Amniotic epithelial cell (primary cell): ENCODE results near the gene TOM1L2.
"Not testable (repeated sequence)": the region's sequence is repeated elsewhere in the genome, so short reads cannot be mapped to it uniquely, and the experiment has no call there.

Source experiments
- DNase-seq: peaks from one replicate; pipeline ENCODE4 v3.0.0-alpha.2; 2010; ENCODE audit warnings: low read depth

TOM1L2 gene

DNA sequence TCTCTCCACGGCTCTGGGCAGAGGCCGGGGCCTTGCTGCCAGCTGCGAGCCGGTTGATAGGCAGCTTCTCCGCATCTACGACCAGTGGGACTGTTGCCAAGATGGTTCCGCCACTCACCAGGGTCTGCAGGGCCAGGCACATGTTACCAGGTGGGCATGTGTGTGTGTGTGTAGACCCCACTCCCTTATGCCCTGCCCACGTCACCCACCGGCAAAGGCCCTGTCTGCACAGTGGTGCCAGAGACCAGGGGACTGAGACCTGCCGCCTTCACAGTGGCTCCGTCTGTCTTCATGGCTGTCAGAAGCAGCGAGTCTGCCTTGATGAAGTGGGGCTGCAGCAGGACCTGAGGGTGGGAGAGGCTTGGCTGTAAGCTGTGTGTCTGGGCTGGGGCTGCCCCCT, 153.1 kb downstream of the TOM1L2 start:
- DNase-seq, result no peak

GRCh38 chr17:17818088-17818526, 154.1 kb downstream of the TOM1L2 start:
- peak; percentile 52 for DNase-seq

GRCh38 chr17:17817552-17817947, 154.7 kb downstream of the TOM1L2 start:
- no peak for DNase-seq

DNA sequence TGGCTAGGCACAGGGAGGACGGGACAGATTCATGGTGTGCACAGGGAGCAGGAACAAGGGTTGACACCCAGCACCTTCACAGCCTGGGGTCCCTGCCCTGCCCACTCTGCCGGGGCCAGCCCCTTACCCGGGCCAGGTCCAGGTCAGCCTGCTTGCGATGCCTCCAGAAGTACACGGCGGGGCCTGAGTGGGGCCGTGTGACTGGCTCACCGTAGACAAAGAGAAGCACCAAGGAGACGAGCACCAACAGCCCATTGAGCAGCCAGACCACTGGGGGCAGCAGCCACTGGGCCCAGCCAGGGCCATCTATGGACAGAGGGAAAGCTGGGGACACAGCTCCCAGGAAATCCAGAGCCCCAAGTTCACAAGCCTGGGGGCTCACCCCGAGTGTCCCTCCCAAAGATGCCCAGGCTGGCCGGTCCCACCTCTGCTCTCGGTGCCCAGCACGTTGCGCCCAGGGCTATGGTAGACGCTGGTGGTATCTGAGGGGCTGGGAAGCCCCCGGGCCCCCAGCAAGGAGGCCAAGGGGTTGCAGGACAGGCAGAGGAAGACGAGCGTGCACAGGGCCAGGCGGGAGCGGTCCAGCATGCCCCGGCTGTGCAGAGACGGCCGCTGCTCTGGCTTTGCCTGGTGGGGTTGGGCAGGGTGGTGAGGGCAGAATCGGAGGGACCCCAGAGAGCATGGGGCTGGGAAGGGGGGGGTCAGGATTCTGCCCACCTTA, 155.2 kb downstream of the TOM1L2 start:
- no peak for DNase-seq

DNA sequence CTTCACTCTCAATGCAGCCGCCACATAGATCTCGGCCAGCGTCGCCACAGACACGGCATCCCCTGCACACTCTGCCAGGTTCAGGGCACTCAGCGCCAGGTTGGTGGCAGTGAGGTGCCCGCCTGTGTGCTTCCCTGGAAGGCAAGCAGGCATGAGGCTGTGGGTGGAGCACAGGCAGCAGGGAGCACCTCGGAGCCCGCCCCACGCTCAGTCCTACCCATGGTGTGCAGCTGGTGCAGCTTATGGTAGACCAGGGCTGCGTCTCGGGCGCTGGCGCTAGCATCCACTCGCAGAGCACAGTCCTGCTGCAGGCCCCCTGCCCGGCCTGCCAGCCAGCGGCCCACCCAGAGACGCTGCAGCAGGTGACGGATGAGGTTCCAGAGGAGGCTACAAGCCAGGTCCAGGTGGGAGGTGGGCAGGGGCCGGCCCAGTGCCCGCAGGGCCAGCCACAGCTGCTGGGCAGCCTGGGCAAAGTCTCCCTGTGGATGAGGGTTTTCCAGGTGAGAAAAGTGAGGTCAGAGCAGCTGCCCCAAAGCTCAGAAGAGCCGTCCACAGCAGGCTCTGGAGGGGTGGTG, 155.9 kb downstream of the TOM1L2 start:
- DNase-seq, result no peak

- no peak for DNase-seq
Observed at GRCh38 chr17:17815436-17816200, 156.6 kb downstream of the TOM1L2 start.

GRCh38 chr17:17815062-17815406, 157.2 kb downstream of the TOM1L2 start:
- no peak for DNase-seq

- no peak for DNase-seq
Observed at GRCh38 chr17:17814162-17815061, 157.8 kb downstream of the TOM1L2 start.

DNA sequence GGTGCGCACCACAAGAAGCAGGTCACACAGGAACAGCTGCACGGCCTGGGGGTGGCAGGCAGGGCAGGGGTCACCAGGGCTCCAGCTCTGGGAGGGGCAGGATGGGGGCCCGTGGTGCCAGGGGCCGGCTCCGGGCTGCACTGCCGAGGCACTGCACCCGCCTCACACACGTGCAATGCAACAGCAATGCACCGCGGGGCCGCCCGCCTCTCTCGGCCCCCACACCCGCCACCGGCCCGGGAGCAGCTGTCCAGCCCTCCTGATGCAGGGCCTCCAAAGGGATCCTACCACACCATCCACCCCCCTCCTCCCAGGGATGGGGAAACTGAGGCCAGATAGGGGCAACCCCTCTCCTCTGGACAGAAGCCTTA, 158.5 kb downstream of the TOM1L2 start:
- DNase-seq, result no peak

DNA sequence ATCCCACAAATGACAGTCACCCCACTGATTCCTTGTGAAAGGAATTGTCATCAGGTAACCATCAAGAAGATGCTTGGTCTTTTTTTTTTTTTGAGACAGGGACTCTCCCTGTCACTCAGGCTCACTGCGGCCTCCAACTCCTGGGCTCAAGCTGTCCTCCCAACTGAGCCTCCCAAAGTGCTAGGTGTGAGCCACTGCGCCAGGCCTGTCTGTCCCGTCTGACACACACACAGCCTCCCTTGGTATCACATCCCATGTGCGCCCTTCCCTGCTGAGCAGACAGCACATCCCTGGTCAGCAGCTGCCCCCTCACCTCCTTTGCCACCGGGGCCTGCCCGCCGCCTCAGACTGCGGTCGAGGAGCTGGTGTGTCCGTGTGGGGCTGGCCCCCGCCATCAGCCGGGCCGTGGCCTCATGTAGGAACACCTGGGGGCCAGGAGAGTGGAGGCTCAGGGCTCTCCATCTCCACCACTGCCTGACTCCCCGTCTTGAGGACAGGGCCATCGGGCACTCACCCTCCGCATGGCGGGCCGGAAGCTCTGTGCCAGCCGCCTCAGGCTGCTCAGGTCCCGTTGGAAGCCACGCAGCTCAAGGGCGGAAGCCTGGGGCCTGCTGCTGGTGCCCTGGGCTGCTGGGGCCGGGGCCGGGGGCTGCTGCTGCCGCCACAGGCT, 159.0 kb downstream of the TOM1L2 start:
- no peak for DNase-seq

GRCh38 chr17:17812211-17813054, 159.8 kb downstream of the TOM1L2 start:
- DNase-seq, result peak; percentile 61

DNA sequence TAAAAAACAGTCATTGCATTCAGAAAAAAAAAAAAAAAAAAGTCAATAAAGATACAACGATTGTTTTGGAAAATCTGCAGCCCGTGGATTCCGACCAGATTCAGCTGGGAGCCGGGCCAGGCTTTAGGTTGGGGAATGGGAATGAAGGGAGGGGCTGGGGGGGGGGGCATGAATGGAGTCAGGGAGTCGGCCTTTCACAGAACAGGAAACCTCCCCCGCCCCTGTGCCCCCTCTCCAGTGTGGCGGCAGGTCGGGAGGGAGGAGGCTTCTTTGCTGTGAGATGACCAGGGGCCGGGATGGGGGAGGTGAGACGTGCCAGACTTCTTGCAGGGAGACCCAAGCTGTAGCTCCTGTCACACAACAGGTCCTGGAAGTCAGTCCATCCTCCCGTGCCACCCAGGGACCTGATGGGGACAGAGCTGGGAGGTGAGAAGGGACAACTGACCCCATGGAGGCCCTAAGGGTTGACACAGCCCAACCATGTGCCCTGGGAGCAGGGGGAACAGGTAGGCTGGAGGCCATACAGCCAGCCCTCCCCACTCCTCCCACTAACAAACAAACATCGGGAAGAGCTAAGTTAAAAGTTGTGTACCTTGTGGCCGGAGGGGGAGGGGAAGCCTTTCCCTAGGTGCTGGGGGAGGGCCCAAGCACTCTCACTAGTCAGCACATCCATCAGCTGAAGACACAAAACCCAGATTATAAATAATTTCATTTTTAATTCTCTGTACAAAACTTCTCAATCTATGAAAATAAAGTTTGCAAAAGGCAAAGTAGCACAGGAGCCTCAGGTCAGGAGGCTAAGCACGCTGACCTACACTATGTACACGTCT, 160.6 kb downstream of the TOM1L2 start:
- peak; percentile 7 for DNase-seq

DNA sequence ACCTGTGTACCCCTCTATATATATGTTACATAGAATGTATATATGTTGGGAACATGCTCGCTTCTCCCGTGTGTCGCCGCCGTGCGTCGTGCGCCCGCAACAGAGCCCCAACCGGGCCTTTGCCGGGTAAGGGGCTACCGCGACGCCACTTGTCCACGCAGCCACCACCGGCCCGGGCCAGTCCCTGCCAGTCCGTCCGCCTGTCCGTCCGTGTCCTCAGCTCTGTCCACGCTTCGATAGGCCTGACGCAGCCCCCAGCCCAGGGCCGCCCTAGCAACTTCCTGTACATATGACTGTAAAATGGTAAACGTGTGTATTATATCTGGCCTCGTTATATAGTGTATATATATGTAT, 161.3 kb downstream of the TOM1L2 start:
- no peak for DNase-seq

DNA sequence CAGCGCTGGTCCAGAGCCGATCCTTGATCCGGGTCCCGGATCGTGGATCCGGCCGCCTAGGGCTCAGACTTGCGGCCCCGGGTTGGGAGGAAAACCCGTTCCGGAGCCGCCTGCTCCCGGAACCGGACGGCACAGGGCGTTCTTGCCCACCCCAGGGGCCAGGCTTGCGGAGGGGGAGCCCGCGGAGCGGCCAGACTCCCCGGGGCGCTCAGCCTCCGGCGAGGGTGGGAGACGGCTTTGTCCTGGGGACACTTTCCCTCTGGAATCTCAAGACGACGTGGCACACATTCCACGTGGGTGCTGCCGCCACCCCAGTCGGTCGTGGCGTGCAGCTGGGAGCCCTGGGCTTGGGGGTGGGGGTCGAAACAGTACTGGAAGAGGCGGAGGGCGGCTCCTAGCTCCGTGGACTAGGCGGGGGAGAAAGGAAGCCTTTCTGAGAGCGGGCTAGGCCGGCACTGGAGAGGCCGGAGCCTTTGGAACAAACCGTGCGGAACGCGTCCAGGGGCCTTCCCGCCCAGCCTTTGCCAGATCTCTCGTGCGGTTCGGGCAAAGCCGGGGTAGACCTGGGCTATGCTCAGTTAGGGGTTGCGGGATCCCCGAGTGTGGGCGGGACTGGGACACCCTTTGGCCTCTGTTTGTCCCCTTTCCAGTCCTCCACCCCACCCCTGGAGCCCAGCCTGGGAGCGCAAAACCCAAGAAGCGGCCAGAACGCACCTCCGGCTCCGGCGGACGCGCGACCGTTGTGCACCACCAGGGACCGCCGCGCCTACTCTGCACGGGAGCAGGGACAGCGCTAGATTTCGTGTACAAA, 161.9 kb downstream of the TOM1L2 start:
- DNase-seq, result peak; percentile 75

DNA sequence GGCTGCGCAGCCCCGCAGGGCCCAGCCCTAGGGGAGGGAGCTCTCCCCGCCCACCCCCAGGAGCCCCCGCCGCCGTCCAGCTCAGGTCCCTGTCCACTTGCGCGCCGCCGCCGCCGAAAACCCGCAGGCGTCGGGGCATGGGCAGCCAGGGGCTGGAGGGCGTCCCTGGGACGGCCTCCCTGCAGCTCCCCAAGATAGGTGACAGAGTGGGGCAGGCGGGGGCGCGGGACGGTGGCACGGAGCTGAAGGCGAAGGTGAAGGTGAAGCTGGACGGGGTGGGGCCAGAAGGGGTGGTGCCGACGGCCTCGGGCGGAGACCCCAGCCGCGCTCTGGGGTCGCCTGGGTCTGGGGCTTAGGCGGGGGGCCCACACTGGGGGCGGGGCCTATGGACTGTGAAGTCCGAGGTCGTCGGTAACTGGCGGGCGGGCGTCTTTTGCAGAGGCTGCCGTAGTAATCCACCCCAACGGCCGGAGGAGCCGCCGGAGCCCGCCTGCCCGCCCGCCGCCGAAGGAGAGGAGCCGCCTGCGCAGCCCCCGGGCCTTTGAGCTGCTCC, 162.6 kb downstream of the TOM1L2 start:
- no peak for DNase-seq

DNA sequence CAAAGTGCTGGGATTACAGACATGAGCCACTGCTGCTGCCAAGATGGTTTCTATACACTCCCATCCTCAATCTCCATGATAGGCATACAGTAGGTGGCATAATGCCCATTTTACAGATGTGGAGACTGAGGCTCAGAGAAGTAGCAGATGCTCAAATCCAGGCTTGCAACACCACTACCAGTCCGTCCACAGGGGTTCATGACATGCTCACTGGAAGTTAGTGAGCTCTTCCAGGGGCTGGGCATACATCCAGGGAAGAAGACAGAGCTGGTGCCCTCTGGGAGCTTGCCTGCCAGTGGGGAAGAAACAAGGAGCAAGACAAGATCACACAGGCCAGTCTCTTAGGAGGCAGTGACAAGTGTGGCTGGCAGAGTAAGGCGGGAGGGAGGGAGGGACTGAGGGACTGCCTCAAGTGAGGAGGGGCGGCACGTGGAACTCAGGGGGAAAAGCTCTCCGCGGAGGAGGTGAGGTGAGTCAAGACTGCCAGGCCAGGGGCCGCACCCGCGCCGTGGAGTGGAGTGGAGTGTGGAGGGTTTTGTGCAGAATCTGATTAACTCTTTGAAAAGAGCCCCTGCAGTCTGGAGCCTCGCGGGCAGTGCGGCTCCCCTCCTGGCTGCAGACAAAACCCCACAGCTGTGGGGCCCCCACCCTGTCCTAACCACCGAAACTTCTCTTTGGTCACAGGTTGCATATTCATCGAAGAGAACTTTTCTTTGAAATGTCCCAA, 163.3 kb downstream of the TOM1L2 start:
- peak; percentile 75 for DNase-seq

- DNase-seq, result not testable (repeated sequence)
Observed at GRCh38 chr17:17808200-17808599, 164.0 kb downstream of the TOM1L2 start.

DNA sequence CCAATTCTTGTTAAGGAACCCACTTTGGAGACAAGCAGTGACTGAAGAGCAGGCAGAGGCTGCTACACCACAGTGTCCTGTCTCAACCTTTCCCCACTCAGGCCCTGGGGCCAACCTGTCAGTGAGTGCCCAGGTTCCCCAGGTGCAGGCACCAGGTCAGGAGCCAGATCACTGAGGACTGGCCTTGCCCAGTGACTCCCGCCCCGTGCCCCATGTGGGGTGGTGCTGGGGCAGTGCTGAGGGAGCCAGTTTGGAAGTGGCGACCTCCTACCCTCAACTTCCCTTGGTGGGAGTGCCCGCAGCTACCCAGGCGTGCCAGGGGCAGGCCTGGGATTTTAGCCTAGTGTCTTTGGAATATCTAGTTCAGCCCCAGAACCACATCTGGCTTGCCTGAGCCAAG, 164.8 kb downstream of the TOM1L2 start:
- DNase-seq, result no peak
